Activated B cell treated with CpG ODN at 0.5 μM for 24 hours (primary cell): Measurements from ENCODE around the gene CAMK2A. TPM values are rescaled to one million over a fixed set of nuclear protein-coding genes. Genes with fewer than 3 reads are reported as not detected.

ENCODE experiments used
- ATAC-seq: fragments of 200-7000 bp; cut with Tn5 transposase; one replicate; pipeline ENCODE4 v1.10.0; 2021; ENCODE audit warnings: low read depth, mild to moderate bottlenecking, moderate library complexity
- CTCF ChIA-PET: fragments of 350-600 bp; sonication (Branson Sonifier 250); formaldehyde crosslinking; loops from one replicate; lab custom pipeline; 2021; ENCODE audit warnings: antibody characterized with exemption; lab: Charles Lee
- POLR2A ChIA-PET: fragments of 350-600 bp; sonication (Branson Sonifier 250); formaldehyde crosslinking; loops from one replicate; lab custom pipeline; 2021; ENCODE audit warnings: antibody characterized with exemption; lab: Charles Lee
- DNase-seq: peaks from one replicate; pipeline ENCODE4 v3.0.0; 2022
- H3K27ac Mint-ChIP-seq: one replicate; pipeline ENCODE4 v1.8.0; 2020; ENCODE audit warnings: mixed read lengths
- H3K27me3 Mint-ChIP-seq: one replicate; pipeline ENCODE4 v1.8.0; 2021; ENCODE audit warnings: mixed read lengths
- H3K36me3 Mint-ChIP-seq: one replicate; pipeline ENCODE4 v1.8.0; 2021; ENCODE audit warnings: low read depth, mixed read lengths
- H3K4me1 Mint-ChIP-seq: one replicate; pipeline ENCODE4 v1.8.0; 2021; ENCODE audit warnings: mixed read lengths
- H3K4me3 Mint-ChIP-seq: one replicate; pipeline ENCODE4 v1.8.0; 2020; ENCODE audit warnings: mild to moderate bottlenecking, mixed read lengths
- H3K9me3 Mint-ChIP-seq: one replicate; pipeline ENCODE4 v1.8.0; 2020; ENCODE audit warnings: mixed read lengths
- CTCF ChIP-seq: fragments of 200-600 bp; IDR thresholded peaks from one replicate; pipeline ENCODE4 v1.8.0; 2022; ENCODE audit warnings: antibody characterized with exemption, mild to moderate bottlenecking
- intact Hi-C: fragments of 100-400 bp; cut with micrococcal nuclease; formaldehyde crosslinking; loops from one replicate; pipeline ENCODE4 v1.15.1; 2024
- total RNA-seq: library from RNA; stranded (reverse); gene quantifications from 2 replicates; pipeline ENCODE4 v1.2.3, GENCODE V29; 2022

CAMK2A gene
- total RNA-seq, 1 donor from 2014 or later, result not detected

- ChIA-PET CTCF (interaction anchor here (0.7 to 1.0 kb wide), 2 partner anchors 76 to 164 kb away, joined by 3 to 4 read pairs; no protein-coding TSS in a partner anchor), POLR2A (no interaction called here)
- intact Hi-C loops, result loop anchor here (1.0 kb wide), 1 partner anchor 164 kb away; no protein-coding TSS in a partner anchor
- no peaks in the 10 kb centered on the region for H3K4me1 Mint-ChIP-seq
- H3K27ac Mint-ChIP-seq, result no peak overlapping the region
- no peaks in the 10 kb centered on the region for H3K9me3 Mint-ChIP-seq
- DNase-seq (no peak), ATAC-seq (no peak)
- H3K4me3 Mint-ChIP-seq, result no peak overlapping the region
- H3K27me3 Mint-ChIP-seq, result peaks cover 9% of the 10 kb centered on the region
- TF ChIP-seq CTCF, result no peak
- no peaks in the 10 kb centered on the region for H3K36me3 Mint-ChIP-seq
These were observed 17.0 kb downstream of the CAMK2A start for GRCh38 chr5:150272531-150272930.

DNA sequence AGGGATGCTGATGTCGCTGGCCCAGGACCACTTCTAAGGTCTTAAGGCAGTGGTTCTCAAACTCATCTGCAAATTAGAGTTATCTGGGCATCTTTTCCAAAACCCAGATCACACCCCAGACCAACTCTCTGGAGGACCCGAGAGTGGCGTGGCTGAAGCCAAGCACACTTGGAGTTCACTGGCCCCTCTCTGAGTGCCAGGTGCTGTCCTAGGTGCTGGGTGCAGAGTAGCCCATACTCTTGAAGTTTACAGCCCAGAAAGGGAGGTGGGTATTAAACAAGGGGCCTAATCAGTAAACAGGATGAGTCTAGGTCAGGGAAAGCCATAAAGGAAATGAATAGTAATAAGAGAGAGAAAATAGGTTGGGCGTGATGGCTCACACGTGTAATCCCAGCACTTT lies 17.6 kb downstream of the CAMK2A start:
- Mint-ChIP-seq H3K36me3 (no peaks in the 10 kb centered on the region), H3K27me3 (peaks cover 7% of the 10 kb centered on the region), H3K9me3 (no peaks in the 10 kb centered on the region), H3K27ac (no peak overlapping the region), H3K4me1 (no peaks in the 10 kb centered on the region), H3K4me3 (no peak overlapping the region)
- ChIA-PET CTCF (interaction anchor here (0.7 to 1.0 kb wide), 2 partner anchors 77 to 164 kb away, joined by 3 to 4 read pairs; no protein-coding TSS in a partner anchor), POLR2A (no interaction called here)
- TF ChIP-seq CTCF, result no peak
- DNase-seq (no peak), ATAC-seq (no peak)
- intact Hi-C loops, result loop anchor here (1.0 kb wide), 1 partner anchor 164 kb away; no protein-coding TSS in a partner anchor

DNA sequence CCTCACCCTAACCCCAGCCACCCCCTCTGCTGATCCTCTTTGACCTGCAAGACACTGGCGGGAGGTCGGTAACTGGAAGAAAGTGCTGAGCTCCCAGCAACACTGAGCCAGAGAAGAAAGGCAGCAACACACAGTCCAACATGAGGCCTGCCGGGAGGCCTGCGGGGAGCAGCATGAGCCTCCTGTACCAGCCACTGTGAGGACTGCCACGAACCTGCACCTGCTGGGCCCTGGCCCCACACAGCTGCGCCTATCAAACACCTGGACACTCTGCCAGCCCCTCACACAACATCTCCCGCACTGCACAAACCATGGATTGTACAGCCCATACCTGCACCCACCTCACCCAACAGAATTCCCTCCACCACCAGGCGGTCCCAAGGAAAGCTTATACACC lies 18.3 kb downstream of the CAMK2A start:
- no peak for DNase-seq
- Mint-ChIP-seq H3K4me3 (no peak overlapping the region), H3K36me3 (no peaks in the 10 kb centered on the region), H3K9me3 (no peaks in the 10 kb centered on the region), H3K27me3 (peaks cover 7% of the 10 kb centered on the region), H3K4me1 (no peaks in the 10 kb centered on the region), H3K27ac (no peak overlapping the region)
- no peak for ATAC-seq
- ChIA-PET CTCF (no interaction called here), POLR2A (no interaction called here)
- TF ChIP-seq CTCF, result no peak
- intact Hi-C loops, result no loop called here

DNA sequence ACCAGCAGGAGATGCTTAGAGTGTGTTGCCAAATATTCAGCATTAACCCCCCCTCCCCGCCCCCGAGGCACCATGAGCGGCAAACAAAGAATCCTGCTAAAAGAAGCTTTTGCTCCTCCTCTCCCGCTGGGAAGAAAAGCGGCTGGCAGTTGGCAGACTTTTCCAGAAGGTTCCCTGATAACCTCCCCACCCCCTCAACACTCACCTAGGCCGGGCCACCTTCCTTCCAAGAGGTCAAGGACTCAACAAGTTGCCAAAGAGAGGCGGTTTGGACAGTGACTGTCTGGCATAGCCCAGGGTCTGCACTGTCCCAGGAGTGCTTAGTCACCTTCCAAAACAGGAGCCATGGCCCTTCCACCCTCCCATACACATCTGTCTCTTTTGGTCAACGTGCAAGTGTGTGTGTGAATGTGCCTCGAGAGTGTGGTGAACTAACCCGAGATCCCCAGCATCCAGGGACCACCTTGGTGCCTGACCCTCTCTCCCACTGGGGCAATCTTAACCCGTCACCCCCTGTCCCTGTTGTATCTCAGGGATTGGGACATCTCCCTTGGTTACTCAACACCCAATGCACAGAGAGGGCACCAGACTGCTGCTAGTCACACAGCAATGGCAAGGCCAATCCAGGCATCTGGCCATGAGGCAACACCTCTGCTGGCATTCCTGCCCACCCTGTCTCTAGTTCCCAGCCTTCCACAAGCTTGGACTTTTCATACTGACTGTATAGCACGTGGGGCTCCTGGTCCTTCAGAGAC lies 18.9 kb downstream of the CAMK2A start:
- Mint-ChIP-seq H3K9me3 (no peaks in the 10 kb centered on the region), H3K36me3 (no peaks in the 10 kb centered on the region), H3K27ac (no peak overlapping the region), H3K4me3 (no peak overlapping the region), H3K27me3 (peaks cover 7% of the 10 kb centered on the region), H3K4me1 (no peaks in the 10 kb centered on the region)
- POLR2A ChIA-PET, result no interaction called here
- CTCF ChIA-PET, result no interaction called here
- no peak for DNase-seq
- TF ChIP-seq CTCF, result no peak
- no peak for ATAC-seq
- intact Hi-C loops, result no loop called here

DNA sequence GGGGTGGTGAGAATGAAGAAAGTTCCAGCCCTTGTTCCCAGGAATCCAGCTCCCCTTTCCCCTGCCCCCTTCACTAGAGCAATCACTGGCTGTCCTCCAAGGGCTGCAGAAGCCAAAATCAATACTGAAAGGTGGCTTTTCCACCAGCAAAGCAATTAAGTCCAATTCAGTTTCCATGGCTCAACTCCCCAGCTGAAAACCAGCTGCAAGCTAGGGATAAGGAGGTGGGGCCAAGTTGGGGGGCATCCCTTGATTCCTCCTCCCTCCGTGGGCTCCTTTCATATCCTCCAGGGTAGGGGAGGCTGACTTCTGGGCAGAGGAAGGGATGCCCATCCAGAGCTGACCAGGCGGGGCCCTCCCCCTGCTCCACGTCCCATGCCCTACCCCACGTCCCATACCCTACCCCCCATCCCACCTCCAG lies 22.7 kb downstream of the CAMK2A start:
- DNase-seq, result no peak
- POLR2A ChIA-PET, result no interaction called here

More for the DNA sequence above, 22.7 kb downstream of the CAMK2A start:
- no peaks in the 10 kb centered on the region for H3K9me3 Mint-ChIP-seq
- intact Hi-C loops, result no loop called here
- no peak for TF ChIP-seq CTCF
- no peaks in the 10 kb centered on the region for H3K27me3 Mint-ChIP-seq
- no peaks in the 10 kb centered on the region for H3K4me1 Mint-ChIP-seq
- H3K4me3 Mint-ChIP-seq, result no peak overlapping the region
- no peak overlapping the region for H3K27ac Mint-ChIP-seq
- H3K36me3 Mint-ChIP-seq, result no peaks in the 10 kb centered on the region
- no peak for ATAC-seq
- CTCF ChIA-PET, result no interaction called here
